Mononuclear cell (primary cell): ENCODE data around the gene RNF182. TPM values are rescaled to one million over a fixed set of nuclear protein-coding genes. Genes with fewer than 3 reads are reported as not detected.
"Not testable (repeated sequence)": the region's sequence is repeated elsewhere in the genome, so short reads cannot be mapped to it uniquely, and the experiment has no call there.

ENCODE experiments used
- H3K27me3 ChIP-seq: 2 replicates; pipeline ENCODE4 v1.6.0; 2011; ENCODE audit warnings: low read length, control low read depth; ENCODE audit not compliant: insufficient read depth
- H3K4me1 ChIP-seq: 2 replicates; pipeline ENCODE4 v1.5.1; 2011; ENCODE audit warnings: mild to moderate bottlenecking, low read length, control low read depth; ENCODE audit not compliant: insufficient read depth
- H3K4me3 ChIP-seq: 2 replicates; pipeline ENCODE4 v1.5.1; 2011; ENCODE audit warnings: mild to moderate bottlenecking, low read length, moderate library complexity
- H3K9me3 ChIP-seq: 2 replicates; pipeline ENCODE4 v1.5.1; 2011; ENCODE audit warnings: low read depth, mild to moderate bottlenecking, control low read depth, low read length
- total RNA-seq: library from RNA; depleted of rRNA; stranded (reverse); fragments of >200 nt; gene quantifications from one replicate; pipeline ENCODE4 v1.2.3, GENCODE V29; 2012

RNF182 gene
- total RNA-seq, 1 donor: not detected

GRCh38 chr6:14018559-14018958 lies 93.8 kb downstream of the RNF182 start:
- not testable (repeated sequence) for H3K27me3 ChIP-seq, H3K4me3 ChIP-seq, H3K9me3 ChIP-seq, H3K4me1 ChIP-seq

DNA sequence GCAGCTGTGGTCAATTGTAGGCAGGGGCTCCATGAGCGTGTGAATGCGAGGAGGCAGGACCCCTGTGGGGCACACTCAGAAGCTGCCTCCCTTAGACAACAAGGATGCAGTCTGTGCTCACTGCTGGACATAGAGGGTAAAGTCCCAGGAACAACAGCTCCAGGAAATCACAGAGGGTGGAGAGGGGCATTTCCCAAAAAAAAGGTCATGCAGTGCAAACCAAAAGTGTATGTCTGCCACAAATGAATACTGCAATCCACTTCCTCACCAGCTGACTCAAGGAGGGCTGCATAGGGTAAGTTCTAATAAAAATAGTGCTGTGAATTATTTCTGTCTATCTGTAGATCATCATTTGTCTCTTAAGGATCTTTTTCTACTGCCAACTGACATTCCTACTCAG lies 95.8 kb downstream of the RNF182 start:
- Histone ChIP-seq H3K9me3 (no peaks in the 10 kb centered on the region), H3K4me3 (no peak overlapping the region), H3K4me1 (peaks cover 8% of the 10 kb centered on the region), H3K27me3 (no peaks in the 10 kb centered on the region)

DNA sequence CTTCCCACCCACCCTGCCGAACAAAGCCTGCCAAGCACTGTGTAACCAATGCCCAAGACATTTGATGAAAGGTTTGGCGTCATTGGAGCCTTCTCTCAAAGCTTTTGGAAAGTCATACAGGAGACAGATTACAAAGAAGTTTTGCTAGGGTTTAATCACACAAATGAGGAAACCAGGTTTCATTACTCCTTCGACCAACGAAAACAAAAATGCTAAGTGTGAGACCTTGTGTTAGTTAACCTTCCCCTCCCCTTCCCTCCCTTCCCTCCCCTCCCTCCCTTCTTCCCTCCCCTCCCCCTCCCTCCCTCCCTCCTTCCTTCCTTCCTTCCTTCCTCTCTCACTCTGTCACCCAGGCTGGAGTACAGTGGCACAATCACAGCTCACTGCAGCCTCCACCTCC lies 96.7 kb downstream of the RNF182 start:
- no peak overlapping the region for H3K4me3 ChIP-seq
- H3K9me3 ChIP-seq: no peaks in the 10 kb centered on the region
- peaks cover 9% of the 10 kb centered on the region for H3K4me1 ChIP-seq
- H3K27me3 ChIP-seq: no peaks in the 10 kb centered on the region

- H3K4me3 ChIP-seq: no peak overlapping the region
- H3K27me3 ChIP-seq: peaks cover 3% of the 10 kb centered on the region
- H3K4me1 ChIP-seq: peaks cover 9% of the 10 kb centered on the region
- H3K9me3 ChIP-seq: no peaks in the 10 kb centered on the region
These were observed 97.9 kb downstream of the RNF182 start for GRCh38 chr6:14022673-14023072.

- Histone ChIP-seq H3K27me3 (peaks cover 4% of the 10 kb centered on the region), H3K9me3 (no peaks in the 10 kb centered on the region), H3K4me3 (no peak overlapping the region), H3K4me1 (peaks cover 9% of the 10 kb centered on the region)
These were observed 99.1 kb downstream of the RNF182 start for GRCh38 chr6:14023855-14024254.

DNA sequence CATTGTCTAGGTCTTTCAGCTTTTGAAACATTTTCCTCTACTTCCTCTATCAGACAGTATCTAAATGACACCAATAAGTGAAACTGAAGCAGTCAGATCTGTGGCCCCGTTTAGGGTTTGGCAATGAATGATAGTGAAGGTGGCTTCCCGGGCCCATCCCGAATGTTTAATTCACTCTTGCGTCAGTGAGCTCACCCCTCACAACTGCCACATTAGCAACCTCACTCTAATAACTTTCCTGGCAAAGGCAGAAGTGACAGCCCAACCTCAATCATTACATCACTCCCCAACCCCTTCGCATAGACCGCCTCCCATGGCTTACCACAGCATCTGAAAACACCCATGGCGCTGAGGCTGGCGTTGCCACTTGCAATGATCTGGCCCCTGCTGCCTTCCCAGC lies 100.4 kb downstream of the RNF182 start:
- peaks cover 9% of the 10 kb centered on the region for H3K4me1 ChIP-seq
- H3K9me3 ChIP-seq: no peaks in the 10 kb centered on the region
- H3K4me3 ChIP-seq: no peak overlapping the region
- peaks cover 4% of the 10 kb centered on the region for H3K27me3 ChIP-seq

DNA sequence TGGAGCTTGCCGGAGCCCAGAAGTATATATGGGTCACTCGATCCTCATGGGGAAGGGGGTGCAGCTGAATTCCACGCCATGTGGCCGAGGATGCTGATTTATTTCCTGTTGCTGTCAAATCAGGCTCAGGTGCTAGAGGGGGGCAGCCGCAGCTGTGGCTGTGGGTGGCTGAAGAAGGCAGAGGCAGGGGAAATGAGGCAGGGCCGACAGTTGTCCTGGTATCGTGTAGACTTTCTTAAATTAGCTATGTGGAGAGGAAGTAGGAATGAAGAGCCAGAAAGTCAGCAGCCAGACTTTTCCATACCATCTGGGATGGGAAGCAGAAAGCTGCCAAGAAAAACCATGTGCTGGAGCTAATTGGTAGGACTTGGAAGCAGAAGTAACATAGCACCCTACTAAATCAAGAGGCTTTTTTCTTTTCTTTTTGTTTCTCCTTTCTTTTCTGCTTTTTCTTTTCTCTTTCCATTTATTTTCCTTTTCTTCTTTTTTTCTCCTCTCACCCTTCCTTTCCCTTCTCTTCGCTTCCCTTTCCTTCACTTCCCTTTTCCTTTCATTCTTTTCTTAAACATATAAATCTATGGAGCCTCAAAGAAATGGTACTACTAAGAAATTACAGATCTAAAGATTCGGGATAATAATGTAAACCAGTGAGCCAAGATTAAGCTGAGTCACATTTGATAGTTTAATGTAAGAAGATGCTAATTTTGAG lies 102.2 kb downstream of the RNF182 start:
- peaks cover 4% of the 10 kb centered on the region for H3K27me3 ChIP-seq
- no peaks in the 10 kb centered on the region for H3K9me3 ChIP-seq
- no peak overlapping the region for H3K4me3 ChIP-seq
- peaks cover 9% of the 10 kb centered on the region for H3K4me1 ChIP-seq

DNA sequence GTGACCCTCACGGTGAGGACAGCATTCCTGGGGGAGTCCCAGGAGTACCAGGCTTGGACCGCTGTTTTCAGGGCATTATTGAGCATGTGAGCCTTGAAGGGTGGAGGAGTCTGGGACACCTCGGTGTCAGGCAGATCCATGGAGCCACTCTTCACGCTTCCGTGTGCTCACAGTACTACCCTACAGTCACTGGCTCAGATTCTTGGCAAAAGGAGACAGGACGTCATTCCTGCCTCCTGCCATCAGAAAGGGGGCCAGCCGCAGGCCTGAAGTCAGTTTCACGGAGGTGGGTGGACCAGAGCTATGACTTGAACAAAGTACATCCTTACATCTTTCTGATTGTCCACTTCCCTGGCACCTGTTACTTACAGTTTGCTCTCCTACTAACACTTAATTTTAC lies 103.9 kb downstream of the RNF182 start:
- H3K9me3 ChIP-seq: no peaks in the 10 kb centered on the region
- peaks cover 9% of the 10 kb centered on the region for H3K4me1 ChIP-seq
- H3K27me3 ChIP-seq: peaks cover 4% of the 10 kb centered on the region
- no peak overlapping the region for H3K4me3 ChIP-seq

DNA sequence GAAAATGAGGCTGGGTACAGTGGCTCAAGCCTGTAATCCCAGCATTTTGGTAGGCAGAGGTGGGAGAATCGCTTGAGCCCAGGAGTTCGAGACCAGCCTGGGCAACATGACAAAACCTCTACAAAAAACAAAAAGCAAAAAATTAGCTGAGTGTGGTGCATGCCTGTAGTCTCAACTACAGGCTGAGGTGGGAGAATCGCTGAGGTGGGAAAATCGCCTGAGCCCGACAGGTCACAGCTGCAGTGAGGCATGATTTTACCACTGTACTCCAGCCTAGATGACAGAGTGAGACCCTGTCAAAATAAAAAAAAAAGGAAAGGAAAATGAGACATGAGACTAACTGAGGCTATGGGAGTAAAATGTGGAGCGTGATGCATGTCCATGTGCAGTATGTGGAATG lies 104.9 kb downstream of the RNF182 start:
- Histone ChIP-seq H3K9me3 (no peaks in the 10 kb centered on the region), H3K27me3 (peaks cover 4% of the 10 kb centered on the region), H3K4me1 (peaks cover 9% of the 10 kb centered on the region), H3K4me3 (no peak overlapping the region)

Other genes starting within 250 kb of the RNF182 start
- gene RANBP9, start 213.1 kb upstream of the RNF182 start, total RNA-seq: 61.4 TPM
- 5.5 TPM for gene MCUR1, start 110.4 kb upstream of the RNF182 start, total RNA-seq
- gene CD83, start 192.8 kb downstream of the RNF182 start, total RNA-seq: 366 TPM